GM21576 (cell line): ENCODE data around the gene BEGAIN.

Experiments
- ATAC-seq: cut with Tn5 transposase; IDR thresholded peaks from one replicate; pipeline ENCODE4 v1.9.1; 2021; ENCODE audit warnings: mild to moderate bottlenecking, moderate library complexity; ENCODE audit not compliant: unreplicated experiment

Gene BEGAIN

DNA sequence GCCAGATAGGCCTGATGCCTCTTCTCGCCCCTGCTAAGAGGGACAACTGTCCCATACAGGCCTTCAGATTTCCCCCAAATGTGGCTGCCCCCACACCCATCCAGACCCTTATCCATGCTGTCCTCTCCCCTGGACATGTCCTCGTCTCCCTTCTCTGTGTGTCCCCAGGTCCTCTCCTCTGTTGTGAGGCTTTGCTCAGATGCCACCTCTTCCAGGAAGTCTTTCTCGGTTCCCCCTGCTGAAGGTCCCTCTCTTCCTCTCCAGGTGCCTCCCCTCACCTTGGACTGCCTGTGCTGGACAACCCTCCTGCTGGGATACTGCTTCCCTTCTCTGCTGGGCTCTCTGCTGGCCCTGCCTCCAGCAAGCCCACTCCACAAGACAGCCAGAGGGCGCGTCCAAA lies 33.7 kb downstream of the BEGAIN start:
- ATAC-seq = no peak

DNA sequence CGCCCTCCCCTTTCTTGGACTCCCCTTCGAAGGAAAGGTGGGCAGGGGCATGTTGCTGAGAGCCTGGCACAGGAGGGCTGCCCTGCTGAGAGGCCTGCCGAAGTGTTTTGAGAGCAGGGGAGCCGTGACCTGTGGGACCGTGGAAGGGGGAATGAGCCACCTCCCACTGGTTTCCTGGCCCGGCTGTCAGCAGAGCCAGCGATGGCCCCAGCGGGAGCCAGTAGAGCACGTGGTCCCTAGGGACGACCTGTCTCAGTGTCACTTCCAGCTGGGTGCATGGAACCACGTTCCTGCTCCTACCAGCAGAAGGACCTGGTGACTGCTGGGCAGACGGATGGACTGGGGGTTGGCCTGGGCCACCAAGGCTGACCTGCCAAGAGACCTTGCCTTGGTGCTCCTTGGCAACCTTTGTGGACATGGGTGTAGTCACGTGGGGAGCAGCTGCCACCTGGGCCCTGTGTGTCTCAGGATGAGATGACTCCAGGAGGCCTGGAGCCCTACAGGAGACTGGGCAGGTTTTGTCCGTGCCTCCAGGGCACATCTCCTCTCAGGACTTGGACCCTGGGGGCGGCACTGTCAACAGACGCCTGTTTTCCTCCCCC lies 34.6 kb downstream of the BEGAIN start:
- no peak for ATAC-seq

DNA sequence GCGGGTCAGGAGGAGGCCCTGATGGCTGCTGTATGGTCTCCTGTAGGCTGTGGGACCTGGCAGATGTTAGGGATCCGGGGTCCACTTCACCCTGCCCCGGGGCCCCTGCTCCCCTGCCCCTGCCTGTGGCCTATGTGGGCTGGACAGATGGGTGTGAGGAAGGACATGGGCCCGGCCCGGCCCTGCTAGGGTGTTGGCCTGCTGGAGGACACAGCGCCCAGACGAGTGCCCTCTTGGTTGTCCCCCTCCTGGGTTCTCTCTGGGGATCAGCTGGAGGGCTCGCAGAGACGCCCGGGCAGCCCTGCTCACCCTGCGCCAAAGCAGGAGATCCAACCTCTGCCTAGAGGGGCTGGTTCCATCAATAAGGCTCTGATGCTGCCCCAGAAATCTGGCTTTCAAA lies 36.2 kb downstream of the BEGAIN start:
- no peak for ATAC-seq

DNA sequence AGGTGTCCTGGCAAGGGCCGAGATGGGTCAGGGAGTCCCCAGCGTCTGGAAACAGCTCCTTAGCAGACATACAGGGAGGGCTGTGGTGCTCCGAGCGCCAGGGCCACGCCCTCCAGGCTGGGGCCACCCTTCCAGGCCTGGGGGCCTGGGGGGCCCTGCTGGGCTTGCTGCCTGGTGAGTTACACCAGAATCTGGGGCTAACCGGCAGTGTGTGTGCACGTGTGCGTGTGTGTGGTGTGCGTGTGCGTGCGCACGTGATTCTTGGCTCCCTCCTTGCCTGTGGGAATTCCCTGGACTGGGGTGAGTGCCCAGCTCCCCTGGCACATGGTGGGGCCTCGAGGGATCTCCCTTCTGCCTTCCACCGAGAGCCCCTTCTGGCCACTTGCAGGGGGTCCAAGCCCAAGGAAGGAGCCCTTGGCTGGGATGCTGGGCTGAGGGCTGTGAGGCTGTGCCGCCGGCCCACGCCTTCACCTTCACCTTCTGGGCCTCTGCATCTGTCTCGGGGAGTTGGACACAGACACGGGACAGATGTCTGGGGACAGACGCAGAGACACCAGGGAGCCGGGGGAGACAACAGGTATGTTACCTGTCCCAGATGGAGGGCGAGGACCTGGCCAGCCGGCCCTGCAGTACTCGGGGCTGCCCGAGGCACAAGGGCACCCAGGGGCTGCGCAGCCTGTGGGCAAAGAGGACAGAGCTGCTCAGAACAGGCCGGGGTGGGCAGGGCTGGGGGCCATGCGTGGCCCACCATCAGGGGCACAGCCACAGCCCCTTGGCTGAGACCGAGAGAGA lies 37.2 kb downstream of the BEGAIN start:
- no peak for ATAC-seq

DNA sequence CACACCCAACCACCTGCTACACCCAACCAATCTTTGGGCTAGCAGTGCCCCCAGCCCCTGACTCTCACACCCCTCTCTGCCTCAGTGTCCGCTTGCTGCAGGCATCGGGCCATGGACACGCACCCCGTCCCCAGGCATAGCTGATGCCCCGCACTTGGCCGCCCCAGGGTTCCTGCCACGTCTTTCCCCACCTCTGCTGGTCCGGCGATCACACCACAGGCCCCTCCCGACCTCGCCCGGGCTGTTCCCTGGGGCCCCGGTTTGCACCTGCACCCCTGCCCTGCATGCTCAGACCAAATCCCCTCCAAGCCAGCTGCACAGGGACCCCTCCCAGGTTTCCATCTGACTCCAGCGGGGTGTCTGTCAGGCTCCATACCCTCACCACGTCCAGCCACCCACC lies 38.3 kb downstream of the BEGAIN start:
- no peak for ATAC-seq

DNA sequence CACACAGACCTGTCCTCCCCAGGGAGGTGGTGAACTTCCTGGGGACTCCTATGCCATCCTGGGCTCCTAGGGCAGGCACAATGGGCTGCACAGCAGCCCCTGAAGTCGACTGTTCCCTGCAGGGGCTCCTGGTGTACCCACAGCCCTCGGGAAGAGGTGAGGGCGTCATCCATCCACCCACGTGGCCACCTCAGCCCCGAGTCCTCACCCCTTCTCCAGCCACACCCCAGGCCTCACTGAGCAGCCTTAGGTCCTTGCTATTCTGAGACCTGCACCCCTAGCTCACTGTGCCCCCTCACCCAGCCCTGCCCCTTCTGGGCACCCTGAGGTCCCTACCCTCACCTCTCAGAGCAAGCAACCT lies 38.9 kb downstream of the BEGAIN start:
- ATAC-seq = no peak

DNA sequence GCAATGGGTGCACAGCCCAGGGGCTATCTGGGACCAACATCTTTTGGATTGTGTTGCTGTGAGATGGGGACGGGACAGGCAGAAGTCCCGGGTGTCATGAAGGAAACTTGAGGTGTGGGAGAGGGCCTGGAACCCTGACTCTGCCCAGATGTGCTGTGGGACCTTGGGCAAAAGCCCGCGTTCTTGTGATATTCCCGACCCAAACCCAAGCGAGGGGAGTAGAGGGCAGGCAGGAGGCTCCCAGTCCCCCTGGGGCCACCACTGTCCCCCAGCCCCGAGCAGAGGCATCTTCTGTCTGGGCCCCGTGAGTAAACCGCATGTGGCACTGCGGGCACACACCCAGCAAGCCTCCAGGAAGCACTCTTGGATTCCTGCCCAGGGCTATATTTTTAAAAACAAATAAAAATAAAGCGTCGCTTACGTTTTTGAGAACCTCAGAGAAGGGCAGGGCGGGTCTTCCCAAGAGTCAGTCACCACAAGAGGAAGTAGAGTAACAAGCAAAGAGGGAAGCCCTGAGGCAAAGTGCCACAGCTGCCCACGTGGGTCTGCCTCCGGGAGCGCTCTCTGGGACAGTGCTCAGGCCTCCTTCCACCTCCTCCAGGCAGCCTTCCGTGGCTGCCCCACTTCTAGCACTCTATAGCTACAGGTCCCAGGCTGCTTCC lies 39.5 kb downstream of the BEGAIN start:
- ATAC-seq = no peak

DNA sequence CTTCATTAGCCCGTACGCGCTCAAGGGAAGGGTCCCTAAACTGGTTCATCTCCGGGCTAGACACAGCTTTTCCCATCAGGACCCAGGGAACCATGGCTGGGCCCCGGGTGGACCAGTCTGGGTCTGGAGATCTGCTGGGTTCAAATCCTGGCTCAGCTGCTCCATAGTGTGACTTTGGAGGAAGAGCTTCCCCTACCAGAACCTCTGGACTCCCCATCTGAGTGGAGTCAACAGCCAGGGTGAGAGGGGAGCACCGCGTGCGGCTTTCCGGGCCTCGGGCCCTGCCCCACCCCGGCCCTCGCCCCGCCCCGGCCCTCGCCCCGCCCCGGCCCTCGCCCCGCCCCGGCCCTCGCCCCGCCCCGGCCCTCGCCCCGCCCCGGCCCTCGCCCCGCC lies 41.2 kb downstream of the BEGAIN start:
- no peak for ATAC-seq

DNA sequence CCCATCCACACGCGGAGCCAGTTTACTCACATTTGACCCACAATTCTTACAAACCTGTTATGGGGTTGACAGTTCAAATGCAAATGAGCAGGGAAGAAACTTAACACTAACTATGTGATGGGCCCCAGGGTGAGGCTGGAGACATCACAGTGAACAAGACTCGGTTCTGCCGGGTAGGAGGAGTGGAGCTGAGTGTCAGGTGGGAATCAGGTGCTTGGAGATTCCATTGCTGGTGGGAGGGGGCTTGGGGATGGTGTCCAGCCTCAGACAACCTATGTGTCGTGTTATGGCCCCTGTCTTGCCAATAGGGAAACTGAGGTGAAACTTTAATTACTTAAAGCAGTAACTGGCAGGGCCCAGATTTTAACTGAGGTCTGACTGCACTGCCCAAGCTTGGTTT lies 41.9 kb downstream of the BEGAIN start:
- ATAC-seq = no peak

DNA sequence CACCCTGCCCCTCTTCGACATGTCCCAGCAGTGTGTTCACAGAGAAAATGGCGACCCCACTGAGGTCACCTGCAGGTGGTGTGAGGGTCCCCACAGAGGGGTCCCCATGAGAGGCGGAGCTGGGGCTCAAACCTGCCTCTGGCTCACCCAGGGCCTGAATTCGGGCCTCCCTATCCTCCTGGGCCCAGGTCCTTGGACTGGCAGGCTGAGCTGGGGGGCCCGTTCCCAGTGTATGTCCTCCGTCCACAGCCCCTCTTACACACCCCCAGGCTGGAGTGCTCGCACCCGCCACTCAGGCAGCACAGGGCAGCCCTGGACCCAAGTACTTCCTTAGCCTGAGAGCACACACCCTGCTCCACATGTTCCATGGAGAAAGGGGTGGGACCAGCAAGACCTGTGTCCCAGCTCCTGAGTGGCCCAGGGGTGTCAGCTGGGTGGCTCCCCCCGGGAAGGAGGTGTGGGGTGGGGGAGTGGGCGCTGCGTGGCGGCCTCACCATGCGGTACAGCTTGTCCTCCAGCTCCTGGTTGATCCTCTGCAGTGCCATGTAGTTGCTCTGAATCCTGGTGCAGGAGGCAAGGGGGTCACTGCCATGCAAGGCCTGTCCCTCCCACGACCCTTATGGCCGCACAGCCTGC lies 42.6 kb downstream of the BEGAIN start:
- ATAC-seq = no peak

DNA sequence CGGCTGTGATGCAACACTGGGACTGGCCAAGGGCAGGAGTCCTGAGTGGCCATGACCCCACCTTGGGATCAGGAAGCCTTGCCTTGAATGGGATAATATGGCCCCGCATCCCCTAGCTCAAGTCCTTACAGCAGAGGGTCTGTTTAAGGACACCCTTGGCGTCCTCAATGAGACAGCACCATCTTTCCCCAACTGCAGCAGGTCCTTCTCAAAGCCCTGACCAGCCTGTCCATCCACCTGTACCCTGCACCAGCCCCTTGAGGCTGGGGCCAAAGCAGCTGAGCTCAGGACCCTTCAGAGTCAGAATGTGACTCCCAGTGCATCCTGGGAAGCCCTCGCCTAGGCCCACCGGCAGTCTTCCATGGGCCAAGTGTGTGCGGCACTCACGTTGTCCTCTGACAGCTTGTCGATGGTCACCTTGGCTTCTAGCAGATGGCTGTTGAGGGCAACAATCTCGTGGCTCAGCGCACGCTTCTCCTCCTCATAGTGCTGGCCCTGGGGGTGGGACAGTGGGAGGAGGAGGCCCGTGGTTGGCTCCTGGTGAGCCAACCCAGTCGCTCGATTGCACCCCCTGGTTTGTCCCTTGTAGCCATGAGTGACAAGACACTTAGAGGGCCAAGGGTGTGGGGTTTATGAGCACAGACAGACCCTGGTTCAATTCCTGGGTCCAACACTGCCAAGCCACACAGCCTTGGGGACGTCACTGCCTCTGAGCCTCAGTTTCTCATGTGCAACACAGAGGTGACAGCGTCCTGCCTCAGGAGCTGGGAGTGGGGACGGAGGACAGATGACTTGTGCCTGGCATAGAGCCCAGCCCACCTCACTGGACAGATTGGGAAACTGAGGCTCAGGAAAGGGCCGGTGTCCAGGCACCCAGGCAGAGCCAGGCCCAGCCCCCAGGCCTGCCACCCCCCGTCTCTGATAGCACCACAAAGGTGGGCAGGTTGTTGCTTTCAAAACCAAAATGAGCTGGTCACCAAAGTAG lies 43.5 kb downstream of the BEGAIN start:
- no peak for ATAC-seq

DNA sequence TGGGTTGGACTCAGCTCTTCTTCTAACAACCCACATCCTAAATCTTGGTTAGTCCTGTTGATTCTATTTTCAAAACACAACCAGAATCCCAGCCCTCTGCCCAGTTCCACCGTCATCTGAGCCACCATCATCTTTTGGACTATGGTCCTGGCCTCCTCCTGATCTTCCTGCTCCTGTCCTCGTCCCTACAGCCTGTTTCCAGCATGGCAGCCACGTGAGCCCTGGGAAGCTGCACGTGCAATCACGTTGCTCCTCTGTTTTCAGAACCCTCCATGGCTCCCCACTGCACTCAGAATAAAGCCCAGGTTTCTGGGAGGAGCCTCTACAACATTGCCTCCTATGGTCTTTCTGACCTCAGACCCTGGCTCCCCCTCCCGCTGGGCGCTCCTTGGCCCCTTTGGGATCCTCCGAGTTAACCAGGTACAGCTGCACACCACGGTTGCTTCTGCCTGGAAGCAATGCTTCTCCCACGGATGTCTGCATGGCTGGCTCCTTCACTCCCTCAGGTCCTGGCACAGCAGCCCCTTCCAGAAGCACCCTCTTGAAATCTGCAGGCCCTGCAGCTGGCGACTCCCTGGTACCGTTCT lies 44.5 kb downstream of the BEGAIN start:
- ATAC-seq = no peak

DNA sequence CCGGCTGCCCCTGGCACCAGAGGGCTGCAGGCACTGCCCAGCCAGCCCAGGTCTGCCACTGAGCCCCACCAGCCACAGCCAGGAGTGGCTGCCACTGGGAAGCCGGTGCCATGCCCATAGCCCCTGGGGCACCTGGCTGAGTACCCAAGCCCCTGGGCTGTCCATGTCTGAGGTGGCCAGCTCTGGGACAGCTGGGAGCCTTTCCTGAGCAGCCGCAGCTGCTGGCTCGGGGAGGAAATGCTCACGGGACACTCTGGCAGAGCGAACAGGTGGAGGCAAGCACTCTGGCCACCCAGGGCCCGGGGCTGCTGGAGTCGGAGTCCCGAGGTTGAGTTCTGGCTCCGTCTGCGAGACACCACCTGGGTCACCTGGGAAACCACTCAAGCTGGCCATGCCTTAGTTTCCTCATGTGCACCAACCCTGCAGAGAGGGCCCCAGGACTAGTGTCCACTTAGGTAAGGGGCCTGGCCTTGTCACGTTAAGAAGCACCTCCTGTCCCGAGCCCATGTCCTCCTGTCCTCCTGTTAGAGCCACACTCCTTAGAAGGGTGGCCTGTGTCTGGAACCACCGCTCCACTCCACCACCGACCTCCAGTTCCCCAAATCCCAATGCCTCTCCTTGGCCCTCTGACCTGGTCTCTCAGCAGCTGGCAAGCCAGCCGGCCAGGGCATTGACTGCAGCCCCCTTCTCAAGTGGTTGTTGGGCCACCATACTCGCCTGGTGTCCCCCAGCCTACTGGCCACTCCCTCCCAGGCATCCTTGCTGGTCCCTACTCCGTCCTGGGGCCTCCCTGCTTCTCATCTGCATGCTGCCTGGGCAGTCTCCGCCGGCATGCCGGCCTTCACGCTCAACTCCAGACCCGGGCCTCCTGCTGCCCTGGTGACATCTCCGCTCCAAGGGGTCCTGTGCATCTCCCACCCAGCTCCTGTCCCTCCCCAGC lies 45.3 kb downstream of the BEGAIN start:
- no peak for ATAC-seq

DNA sequence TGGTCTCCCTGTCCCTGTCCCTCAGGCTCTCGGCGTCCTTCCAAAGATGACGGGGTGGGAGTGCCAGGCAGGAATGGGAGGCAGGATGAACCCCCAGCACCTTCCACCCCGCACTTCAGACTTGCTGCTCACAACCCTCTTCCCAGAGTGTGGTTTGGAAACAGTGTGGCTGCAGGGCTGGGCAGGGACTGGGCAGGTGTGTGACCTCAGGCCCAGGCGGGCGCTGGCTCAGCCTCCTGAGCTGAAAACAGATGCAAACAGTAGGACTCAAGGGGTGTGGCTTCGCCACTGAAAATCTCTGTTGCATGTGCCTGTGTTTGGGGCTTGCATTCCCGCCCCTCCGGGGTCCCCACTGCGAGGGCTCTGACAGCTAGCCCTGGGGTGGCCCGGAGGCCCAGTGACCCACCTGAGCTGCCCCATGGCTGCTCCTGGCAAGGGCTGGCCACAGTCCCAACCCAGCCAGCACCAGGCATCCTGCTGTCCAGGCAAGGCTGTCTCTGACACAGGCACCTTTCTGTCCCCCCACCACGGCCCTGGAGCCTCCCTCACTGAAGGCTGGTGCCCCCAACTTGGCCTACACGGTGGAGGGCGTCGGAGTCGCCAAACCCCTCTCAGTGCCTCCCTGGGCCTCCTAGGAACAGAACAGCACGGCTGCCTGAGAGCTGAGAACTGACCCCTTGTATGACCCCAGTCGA lies 46.1 kb downstream of the BEGAIN start:
- no peak for ATAC-seq

DNA sequence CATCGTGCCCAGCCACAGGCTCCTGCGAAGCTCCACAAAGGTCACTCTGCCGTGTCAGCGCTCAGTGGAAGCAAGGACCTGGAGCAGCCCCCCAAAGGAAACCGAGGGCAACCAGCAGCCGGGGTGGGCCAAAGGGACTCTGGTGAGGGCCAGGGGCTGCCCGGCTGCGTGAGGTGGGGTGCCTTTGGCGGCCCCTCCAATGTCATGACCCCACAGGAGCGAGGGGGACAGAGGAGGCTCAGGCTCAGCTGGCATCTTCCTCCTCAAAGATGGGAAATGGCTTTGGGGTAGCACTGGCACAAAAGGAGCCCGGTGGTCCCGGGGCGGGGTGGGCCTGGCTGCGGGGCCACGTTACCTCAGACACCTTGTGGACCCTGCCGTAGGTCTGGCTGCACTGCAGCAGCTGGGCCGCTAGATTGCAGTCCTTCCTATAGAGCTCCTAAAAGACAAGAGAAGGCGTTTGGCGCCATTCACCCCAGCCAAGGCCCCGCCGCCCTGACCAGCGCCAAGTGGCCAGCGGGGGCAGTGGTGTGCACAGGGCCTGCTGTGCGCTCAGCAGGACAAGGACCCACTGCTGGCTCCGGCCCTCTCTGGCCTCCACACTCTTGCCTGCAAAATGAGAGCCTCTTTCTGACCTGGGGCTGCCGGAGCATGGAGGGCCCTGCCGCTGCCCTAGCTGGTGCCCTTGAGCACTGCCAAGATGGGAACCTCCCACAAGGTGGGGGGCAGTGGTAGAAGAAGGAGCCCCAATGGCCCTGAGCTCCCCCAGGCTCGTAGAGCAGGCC lies 46.9 kb downstream of the BEGAIN start:
- ATAC-seq = no peak

DNA sequence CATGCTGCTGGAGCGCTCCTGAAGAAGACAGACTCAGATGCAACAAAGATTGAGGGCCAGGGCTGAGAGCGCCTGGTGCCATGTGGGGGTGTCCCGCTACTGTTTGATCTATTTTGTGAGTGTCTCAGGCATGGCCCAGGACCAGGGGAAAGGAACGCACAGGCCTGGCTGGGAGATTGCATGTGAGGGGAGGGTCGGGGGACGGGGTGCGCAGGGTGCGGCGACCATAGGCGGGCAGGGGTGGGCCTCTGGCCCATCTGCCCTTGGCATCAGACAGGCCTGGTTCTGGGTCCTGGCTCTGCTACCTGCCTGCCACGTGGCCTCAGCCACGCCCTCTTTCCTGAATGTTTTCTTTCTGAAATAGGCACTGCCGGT lies 47.5 kb downstream of the BEGAIN start:
- no peak for ATAC-seq

DNA sequence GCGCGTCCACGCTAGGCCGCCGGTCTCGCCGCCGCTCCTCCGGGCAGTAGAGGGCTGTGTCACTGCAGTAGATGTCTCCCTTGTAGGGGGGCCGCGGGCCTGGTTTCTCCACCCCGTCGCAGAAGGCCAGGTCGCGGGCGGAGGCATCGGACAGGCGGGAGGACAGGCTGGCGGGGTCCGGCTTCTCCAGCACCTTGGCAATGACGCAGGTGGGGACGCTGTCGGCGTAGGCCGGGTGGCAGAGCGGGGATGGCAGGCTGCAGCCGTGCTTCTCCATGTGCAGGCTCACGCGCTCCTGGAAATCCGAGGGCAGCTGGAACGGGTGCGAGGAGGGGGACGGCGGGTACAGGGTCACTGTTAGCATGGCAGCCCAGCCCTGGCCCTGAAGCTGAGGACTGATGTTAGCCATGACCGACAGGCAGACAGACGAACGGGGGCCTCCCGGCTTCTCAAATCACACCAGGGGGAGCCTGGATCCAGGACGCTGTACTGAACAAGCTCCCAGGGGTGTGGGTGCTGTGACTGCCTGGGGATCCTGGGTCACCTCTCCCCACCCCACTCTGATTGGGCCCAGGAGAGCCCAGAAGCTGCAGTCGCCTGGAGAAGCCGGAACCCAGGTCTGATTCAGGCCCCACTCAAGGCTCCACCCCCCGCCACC lies 48.1 kb downstream of the BEGAIN start:
- ATAC-seq = no peak
